Measurements from ENCODE around the gene XAF1. TPM values are rescaled to one million over a fixed set of nuclear protein-coding genes. Genes with fewer than 3 reads are reported as not detected.
"Not testable (repeated sequence)": the region's sequence is repeated elsewhere in the genome, so short reads cannot be mapped to it uniquely, and the experiment has no call there.

XAF1 gene
- total RNA-seq, 2 experiments from 2014 or later, result 2.2 to 2.7 TPM

- ChIA-PET POLR2A (no interaction called here), CTCF (no interaction called here)
Measured at GRCh38 chr17:6752068-6752909, 3.6 kb upstream of the XAF1 start.

DNA sequence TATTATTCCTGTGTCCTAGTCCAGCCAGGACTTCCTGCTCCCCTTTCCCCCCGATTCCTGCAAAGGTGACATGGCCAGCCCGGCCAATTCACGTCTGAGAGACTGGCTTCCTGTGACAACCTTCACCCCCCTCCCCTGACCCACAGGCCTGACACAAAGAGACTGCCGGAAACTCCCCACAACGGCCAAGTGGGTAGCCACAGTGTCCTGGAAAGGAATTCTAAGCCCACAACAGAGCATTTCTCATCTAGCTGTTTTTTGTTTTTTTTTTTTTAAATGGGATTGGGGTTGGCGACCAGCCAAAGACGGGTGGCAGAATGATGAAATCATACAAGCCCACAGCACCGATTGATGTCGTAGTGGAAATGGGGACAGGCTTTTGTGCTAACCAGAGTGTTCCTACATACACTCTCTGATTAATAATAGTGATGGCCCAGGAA, 2.8 kb upstream of the XAF1 start:
- ChIA-PET CTCF (no interaction called here), POLR2A (no interaction called here)

DNA sequence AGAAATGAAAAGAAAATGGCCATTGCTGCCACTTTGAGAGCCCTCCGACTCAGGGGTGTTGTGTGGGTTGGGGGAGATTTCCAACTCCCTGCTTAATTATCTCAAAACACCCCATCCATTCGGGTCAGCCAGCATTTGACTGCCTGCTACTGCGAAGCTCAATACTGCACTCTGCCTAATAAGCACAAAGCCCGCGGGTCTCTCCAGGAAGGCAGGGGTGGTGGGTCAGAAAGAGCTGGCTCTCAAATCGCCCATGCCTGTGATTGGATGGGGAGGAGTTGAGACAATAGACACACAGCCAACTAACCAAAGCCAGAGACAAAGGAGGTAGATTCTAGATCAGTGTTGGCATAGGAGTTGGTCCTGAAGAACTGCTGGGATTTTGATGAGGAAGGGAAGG, 2.3 kb upstream of the XAF1 start:
- CTCF ChIA-PET, result no interaction called here
- POLR2A ChIA-PET, result no interaction called here

DNA sequence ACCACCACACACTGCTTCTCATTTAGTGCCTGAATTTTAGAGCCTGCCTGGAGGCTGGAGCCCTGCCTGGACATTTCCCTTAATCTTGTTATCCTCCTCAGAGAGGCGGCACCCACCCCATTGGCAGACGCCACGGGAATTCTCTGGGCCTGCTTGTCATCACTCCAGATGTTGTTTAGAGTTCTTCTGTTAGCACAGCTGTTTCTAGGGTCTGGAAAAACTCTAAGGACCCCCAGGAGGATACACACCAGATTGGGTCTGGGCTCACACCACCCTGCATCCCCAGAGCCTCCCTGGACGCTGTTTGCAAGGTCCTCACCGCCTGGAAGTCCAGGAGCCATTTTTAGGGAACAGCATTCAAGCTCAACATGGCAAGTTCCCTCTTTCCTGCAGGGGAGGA, 565 bp upstream of the XAF1 start:
- POLR2A ChIA-PET, result no interaction called here

DNA sequence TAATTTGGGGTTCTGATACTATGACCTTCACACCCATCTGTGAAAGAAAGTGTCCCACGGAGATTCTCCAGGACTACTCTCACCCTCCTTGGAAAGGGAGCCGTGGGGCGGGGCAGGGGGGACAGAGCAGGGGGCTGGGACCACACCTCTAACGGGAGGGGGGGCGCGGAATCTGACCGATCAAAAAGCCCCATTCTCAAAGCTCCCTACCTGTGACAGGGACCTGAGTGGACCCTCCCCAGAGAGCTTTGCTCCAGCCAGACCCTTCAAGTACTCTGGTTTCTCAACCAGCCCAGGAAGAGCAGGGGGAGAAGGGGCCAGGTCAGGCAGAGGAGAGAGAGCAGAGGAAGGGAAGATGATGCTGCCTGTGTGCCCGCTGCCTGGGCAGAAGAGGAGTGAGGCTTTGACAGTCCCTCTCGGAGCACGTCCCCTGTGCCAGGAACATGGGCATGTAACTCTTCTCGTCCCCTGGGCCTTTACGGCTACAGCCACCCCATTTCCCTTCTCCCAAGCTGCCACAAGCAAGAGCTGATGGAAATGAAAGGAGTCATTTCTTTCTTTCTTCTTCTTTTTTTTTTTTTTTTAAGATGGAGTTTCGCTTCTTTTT, 682 bp downstream of the XAF1 start:
- ChIA-PET CTCF (interaction anchor here (1.0 kb wide), 1 partner anchor 11 kb away, joined by 3 read pairs; no protein-coding TSS in a partner anchor), POLR2A (interaction anchor here (0.6 kb wide), 1 partner anchor 313 kb away, joined by 3 read pairs; no protein-coding TSS in a partner anchor)

More for the DNA sequence above, 565 bp upstream of the XAF1 start:
- CTCF ChIA-PET, result interaction anchor here (1.0 to 1.1 kb wide), 2 partner anchors 10 to 89 kb away, joined by 3 read pairs; no protein-coding TSS in a partner anchor

GRCh38 chr17:6757747-6758146, 1.9 kb downstream of the XAF1 start:
- ChIA-PET POLR2A (no interaction called here), CTCF (no interaction called here)

DNA sequence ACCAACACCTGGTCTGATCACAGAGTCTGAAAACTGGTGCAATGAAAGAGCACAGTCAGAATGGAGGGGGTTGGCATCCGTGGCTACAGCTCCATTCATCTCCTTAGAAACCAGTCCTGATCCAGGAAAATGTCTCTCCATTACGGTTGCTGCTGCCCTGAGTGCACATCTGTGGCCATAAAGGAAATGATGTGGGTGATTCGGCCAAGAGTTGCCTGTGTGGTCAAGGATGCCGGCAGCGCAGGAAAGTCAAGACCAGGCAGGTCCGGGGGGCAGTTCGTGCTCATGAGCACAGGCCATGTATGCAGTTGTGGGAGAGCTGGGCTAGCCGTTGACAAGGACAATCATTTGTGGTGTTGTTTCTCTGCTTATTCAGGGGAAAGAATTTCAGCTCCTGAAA, 5.9 kb downstream of the XAF1 start:
- ChIA-PET POLR2A (no interaction called here), CTCF (interaction anchor here (1.0 kb wide), 1 partner anchor 10 kb away, joined by 3 read pairs; no protein-coding TSS in a partner anchor)

DNA sequence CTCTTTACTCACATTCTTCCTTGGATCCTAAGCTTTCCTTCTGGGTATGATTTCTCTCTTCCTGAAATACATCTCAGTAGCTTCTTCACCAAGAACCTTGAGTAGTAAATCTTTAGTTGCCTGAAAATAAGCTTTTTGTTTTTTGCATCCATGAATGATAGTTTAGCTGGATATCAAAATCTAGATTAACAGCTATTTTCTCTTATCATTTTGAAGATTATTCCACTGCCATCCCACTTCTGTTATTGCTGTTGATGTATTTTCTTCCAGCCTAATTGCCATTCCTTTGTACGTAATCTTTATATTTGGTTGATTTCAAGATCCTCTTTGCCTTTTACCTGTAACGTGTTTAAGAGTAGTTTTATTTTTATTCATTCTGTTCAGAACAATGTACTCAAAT, 12.6 kb downstream of the XAF1 start:
- ChIA-PET POLR2A (no interaction called here), CTCF (no interaction called here)

- POLR2A ChIA-PET, result no interaction called here
Measured at GRCh38 chr17:6772016-6772415, 16.2 kb downstream of the XAF1 start.

DNA sequence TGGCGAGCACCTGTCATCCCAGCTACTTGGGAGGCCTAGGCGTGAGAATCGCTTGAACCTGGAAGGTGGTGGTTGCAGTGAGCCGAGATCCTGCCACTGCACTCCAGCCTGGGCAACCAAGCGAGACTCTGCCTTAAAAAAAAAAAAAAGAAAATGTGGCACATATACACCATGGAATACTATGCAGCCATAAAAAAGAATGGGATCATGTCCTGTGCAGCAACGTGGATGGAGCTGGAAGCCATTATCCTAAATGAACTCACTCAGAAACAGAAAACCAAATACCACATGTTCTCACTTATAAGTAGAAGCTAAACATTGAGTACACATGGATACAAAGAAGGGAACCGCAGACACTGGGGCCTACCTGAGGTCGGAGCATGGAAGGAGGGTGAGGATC, 19.1 kb downstream of the XAF1 start:
- POLR2A ChIA-PET, result not testable (repeated sequence)

More at GRCh38 chr17:6772016-6772415, 16.2 kb downstream of the XAF1 start:
- CTCF ChIA-PET, result interaction anchor here (0.6 to 0.9 kb wide), 2 partner anchors 10 to 138 kb away, joined by 3 read pairs; no protein-coding TSS in a partner anchor

DNA sequence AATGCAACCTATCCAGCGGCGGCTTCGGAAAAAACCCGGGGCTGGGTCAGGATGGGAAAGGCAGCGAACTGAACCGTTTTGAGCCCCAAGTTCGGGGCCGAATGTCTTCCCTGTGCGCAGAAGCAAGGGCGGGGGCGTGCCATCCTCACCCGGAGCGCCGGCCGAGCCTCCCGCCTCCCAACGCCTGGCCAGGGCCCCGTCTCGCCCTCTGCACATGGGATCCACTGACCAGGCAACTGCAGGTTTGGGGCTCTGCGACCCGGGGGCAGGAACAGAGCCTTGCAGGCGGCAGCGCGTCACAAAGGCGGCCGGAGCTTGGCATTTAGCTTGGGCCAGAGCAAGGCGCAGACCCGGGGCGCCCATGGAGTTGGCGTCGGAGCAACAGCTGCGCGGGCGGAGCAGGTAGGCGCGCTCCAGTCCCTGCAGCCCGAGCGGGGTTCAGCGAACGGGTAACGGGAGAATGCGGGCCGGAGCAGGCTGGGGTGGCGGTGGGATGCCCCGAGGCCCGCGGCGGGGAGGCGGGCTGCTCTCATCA, 20.1 kb downstream of the XAF1 start, which contains the start of gene FBXO39:
Gene FBXO39, plus strand, starts transcription at position 345 of the 535 bp plus-strand sequence. CDS start 3,654 bp downstream, outside the sequence.
- ChIA-PET CTCF (interaction anchor here (0.5 kb wide), 1 partner anchor 55 kb away, joined by 4 read pairs; no protein-coding TSS in a partner anchor), POLR2A (no interaction called here)

More for the DNA sequence above, 19.1 kb downstream of the XAF1 start:
- CTCF ChIA-PET, result not testable (repeated sequence)

DNA sequence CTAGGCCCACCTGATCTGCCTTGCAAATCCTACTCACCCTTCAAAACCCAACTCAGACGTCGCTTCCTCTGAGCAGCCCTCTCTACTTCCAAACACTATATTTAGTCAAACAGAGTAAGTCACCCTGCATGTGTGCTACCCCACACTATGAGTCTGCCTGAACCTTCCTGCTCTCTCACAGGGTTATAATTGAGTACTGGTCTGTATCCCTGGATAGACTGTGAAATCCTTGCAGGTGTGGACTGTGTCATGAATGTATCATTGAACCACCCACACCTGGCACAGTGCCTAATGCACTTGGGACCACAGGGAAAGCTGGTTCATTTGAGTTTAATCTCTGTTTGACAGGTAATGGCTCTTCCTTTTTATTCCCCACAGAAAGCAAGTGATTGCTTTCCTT, 23.6 kb downstream of the XAF1 start:
- ChIA-PET POLR2A (no interaction called here), CTCF (no interaction called here)

GRCh38 chr17:6780001-6780400, 24.2 kb downstream of the XAF1 start:
- ChIA-PET CTCF (no interaction called here), POLR2A (no interaction called here)

GRCh38 chr17:6780886-6781285, 25.0 kb downstream of the XAF1 start:
- ChIA-PET POLR2A (no interaction called here), CTCF (no interaction called here)

- CTCF ChIA-PET, result no interaction called here
Measured at GRCh38 chr17:6782244-6782643, 26.4 kb downstream of the XAF1 start.

GRCh38 chr17:6786618-6787017, 30.8 kb downstream of the XAF1 start:
- ChIA-PET POLR2A (interaction anchor here (0.6 kb wide), 1 partner anchor 43 kb away, joined by 3 read pairs; no protein-coding TSS in a partner anchor), CTCF (no interaction called here)

More at GRCh38 chr17:6782244-6782643, 26.4 kb downstream of the XAF1 start:
- POLR2A ChIA-PET, result no interaction called here

GRCh38 chr17:6787081-6787693, 31.3 kb downstream of the XAF1 start:
- CTCF ChIA-PET, result no interaction called here
- POLR2A ChIA-PET, result interaction anchor here (0.6 kb wide), 2 partner anchors 37 to 44 kb away, joined by 3 read pairs; no protein-coding TSS in a partner anchor

DNA sequence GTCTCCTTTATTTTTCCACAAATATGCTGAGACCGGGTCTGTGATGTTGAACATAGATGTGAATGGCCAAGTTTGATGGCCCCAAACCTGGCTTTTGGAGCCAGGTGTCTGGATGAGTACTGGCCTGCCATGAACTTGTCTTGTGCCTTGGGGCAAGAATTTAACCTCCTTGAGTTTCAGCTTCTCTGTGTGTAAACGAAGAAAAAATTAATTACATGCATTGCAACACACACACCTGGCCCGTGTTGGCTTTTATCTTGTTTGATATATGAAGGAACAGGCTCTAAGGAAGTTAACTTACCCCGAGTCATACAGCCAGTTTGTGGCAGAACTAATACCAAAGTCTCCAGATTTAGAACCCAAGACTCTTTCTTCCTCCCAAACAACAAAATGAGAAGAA, 33.3 kb downstream of the XAF1 start:
- POLR2A ChIA-PET, result no interaction called here

GRCh38 chr17:6793748-6794493, 38.1 kb downstream of the XAF1 start:
- POLR2A ChIA-PET, result no interaction called here
- CTCF ChIA-PET, result no interaction called here

More for the DNA sequence above, 33.3 kb downstream of the XAF1 start:
- CTCF ChIA-PET, result no interaction called here
